Nucleus accumbens (tissue), 56 donors: ENCODE results near the gene IGFLR1.
"Not testable (repeated sequence)": the region's sequence is repeated elsewhere in the genome, so short reads cannot be mapped to it uniquely, and the experiment has no call there.

Experiments used
- DNase-seq, 56 donors: peaks; one replicate each; lab custom pipeline; 2025; lab: John Stamatoyannopoulos, UW

The IGFLR1 gene

DNA sequence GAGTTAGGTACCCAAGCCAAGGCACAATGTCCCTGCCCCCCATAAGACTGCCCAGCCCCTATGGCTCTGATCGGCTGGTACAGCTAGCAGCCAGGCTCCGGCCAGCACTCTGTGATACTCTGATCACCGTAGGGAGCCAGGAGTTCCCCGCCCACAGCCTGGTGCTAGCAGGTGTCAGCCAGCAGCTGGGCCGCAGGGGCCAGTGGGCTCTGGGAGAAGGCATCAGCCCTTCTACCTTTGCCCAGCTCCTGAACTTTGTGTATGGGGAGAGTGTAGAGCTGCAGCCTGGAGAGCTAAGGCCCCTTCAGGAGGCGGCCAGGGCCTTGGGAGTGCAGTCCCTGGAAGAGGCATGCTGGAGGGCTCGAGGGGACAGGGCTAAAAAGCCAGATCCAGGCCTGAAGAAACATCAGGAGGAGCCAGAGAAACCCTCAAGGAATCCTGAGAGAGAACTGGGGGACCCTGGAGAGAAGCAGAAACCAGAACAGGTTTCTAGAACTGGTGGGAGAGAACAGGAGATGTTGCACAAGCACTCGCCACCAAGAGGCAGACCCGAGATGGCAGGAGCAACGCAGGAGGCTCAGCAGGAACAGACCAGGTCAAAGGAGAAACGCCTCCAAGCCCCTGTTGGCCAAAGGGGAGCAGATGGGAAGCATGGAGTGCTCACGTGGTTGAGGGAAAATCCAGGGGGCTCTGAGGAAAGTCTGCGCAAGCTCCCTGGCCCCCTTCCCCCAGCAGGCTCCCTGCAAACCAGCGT, 27.5 kb downstream of the IGFLR1 start:
- no peak for DNase-seq

DNA sequence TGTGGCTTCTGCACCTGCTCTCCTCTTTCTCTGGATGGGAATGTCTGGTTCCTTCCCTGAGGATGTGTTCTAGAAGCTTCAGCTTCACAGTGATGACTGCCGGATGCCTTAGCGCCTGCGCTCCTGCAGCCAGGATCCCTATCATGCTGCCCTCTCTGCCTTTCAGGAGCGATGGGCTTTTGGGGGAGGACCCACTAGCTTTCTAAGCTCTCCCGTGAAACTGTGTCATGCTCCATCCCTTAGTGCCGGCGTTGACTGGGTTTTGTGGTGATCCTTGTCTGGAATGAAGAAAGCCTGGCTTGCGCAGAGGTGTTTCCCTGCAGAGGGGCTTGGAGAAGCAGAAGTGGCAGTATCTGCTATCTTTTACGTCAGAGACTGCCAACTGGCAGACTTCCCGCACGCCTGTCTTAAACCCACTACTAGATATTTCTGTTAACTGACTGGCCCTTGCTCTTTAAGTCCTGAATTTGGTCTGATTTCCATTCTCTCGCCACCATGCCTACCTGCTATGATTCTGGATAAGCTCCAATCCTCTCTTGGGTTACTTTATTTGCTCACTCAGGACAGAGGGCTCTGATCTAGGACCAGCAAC, 28.3 kb downstream of the IGFLR1 start:
- DNase-seq = no peak

DNA sequence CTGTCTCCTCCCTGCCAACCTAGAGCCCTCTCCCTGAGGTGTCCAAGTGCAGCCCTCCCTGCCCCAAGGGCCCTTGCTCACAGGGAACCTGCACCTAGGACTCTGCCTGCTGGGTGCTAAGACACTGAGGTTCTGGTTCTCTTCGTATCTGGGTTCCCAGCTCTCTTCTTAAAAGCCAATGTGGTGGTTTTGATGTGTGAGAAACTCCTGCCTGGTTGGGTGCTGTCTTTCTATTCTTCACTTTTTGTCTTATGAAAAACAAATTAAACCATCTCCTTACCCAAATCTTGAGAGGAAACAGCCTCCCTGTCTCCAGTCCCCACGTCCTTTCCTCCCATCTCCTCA, 28.8 kb downstream of the IGFLR1 start:
- no peak for DNase-seq

DNA sequence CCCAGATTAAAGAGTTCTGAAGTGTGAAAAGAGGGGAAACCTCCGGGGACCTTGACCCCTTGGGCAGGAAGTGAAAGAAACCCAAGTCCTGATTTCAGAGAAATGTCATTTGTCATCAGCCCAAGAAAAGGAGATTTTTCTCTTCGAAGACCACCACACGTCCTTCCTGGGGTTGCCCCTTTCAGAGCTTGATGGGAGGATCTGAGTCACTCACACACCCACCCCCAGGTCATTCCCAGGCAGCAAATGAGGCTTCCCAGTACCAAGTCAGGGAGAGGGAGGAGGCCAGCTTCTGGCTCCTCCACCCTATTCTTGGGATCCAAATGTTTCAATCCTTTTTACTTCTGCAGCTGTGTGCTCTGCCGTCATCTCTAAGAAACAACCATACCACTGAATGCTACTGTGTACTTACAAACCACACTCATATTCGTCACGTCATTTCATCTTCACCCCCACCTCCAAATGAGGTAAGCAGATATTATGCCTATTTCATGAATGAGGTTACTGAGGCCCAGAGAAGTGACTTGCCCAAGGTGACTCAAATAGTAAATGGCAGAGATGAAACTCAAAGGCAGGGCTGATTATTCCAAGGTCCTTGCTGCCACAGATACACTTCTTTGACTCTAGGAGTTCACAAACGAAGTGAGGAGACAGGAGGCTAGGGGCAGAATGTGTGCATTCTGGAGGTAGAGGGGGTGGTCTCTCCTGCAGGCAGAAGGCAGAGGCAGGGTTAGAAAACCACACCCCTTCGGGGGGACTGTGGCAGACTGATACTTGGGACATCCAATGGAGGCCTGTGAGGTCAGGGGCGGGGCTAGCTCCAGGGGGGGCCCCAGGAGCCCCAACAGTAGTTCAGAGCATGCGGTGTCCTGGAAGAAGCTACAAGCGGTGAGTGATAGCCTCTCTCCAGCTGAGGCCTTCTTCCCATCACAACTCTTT, 29.4 kb downstream of the IGFLR1 start:
- no peak for DNase-seq

DNA sequence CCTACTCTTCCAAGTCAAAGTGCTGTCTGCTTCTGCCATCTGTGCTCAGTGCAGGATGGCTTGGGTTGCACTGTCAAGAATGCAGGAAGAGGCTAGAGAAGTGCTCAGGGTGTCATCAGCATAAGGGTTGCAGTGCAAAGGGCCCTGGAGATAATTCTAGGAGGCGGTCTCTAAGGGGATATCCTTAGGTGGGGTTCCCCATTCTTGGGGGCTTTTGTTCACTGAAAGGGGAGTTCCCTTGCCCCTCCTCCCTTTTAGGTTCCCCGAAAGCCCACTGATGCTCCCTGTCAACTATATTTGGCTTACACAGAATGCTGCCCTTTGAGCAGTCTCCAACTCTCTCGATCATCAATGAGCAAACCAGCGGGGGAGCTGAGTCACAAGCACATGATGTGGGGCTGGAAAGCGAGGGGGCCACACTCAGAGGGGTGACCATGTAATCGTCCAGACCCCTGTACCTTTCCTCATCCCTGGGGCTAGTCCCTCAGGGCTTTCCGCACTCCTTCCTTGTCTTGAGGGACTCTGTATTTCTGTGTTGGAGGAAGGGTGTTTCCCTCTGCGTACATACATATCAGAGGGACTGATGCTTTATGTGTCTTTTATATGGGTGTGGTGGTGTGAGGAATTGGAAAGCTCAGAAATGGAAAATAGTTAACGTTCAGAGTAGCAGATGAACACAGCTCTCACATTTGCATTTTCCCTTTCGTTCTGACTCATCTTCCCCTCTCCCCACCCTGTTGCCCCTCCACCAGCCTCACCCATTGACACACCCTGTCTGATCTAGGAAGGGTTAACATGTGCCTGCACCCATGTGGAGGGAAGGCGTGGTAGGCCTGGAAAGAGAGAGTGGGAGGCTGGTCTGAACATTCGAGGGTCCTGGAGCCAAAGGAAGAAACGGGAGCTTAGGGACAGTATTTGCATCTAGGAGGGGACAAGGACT, 31.2 kb downstream of the IGFLR1 start:
- DNase-seq = peak in 7 of 56 donors; percentile 2 to 31 (median 14)

DNA sequence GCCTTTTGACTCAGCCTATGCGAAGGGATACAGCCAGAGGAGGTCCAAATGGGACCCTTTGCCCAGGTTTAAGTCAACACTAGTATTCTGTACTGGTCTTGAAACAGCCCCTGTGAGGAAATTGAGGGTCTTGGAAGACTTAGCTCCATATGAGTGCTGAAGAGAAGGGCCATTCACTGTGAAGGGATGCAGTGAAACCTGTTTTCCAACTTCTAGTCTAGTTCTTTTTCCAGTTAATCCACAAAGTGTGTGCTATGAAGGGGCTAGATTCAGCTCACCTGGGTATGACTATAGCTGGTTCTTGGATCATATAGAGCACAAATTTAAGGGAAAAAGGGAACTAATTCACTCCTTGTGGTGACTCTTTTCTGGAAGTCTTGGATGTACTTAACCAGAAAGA, 33.9 kb downstream of the IGFLR1 start:
- no peak for DNase-seq

DNA sequence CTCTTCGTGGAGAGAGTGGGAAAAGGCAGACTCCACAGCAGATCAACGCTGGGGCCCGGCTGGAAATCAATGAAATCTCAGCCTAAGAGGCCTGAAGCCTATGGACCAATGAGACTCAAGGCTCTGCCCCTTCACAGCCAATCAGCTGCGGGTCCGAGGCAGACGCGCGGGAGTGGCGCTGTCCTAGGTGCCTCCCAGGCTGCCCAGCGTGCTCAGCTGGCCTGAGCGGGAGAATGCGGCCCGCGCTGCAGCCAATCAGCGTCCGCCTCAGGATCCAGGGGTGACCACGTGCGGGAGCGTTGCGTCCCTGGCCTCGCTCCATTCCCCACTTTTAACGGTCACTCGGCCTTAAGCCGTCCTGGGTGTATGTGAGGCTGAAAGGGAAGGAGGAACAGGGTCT, 38.0 kb downstream of the IGFLR1 start, which contains the start of gene ZBTB32:
Gene ZBTB32 (plus strand): TSS at position 341 of the 400 bp plus-strand sequence. CDS start 10,069 bp downstream, outside the sequence.
- DNase-seq = peak in 3 of 56 donors; percentile 4 to 18 (median 4)

DNA sequence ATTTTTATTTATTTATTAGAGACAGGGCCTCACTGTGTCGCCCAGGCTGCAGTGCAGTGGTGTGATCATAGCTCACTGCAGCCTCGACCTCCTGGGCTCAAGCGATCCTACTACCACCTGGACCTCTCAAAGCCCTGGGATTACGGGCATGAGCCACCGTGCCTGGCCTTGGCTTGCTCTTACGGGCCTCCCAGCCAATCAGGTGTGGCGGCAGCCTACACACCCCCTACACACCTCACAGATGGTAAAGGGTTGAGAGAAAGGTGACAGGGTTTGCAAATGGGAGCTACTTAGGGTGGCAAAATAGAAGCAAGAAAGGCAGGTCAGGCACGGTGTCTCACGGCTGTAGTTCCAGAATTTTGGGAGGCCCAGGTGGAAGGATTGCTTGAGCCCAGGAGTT, 38.9 kb downstream of the IGFLR1 start:
- DNase-seq = no peak

DNA sequence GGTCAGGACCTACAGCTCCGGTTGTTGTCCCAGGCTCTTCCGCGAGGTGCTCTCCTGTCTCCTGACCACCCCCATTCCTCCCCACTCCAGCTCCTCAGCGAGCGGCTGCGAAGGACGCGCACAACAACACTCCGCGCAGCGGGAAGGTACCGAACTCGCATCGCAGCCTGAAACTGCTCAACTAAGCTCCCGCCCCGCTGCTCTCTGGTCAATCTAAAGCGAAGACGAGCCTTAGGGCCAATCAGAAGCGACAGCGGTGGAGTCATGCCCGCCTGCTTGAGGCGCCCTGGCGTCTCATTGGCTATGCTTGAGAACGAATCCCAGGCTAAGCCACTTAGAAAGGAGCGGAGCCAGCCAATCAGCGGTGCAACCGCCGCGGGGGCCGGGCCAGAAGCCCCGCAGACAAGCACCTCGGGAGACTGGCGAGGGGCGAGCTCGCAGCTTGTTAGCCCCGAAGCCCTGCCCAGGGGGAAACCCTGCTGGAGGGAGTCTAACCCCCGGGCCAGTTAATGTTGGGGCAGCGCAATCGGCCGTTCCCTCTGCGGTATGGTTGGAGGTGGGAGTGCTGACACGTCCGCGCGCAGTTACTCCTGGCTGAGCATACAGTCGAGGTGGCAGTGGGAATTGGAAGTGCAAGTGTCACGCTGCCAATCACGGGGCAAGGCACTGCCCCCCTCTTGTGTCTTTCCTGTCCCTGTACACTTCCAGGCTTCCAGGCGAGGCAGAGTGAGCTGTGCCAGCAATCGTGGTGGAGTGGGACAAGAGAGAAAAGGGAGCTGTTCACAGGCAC, 39.8 kb downstream of the IGFLR1 start:
- peak; percentile 54 to 99 (median 95) for DNase-seq

DNA sequence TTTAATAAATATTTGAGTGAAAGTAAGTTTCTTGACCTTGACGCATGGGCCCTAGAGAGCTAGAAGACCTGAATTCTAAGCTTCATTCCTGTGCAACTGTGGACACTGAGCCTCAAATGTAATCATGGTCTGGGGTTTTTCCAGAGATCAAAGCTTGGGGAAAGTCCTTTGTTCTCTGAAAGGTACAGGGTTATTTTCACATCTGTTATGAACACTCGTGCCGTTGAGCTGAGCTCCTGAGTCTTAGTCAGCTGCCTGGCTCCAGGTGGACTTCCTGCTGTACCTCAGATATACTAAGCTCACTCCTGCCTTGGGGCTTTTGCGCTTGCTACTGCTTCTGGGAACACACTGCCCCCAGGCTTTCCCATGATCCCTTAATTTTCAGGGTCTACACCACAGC, 45.4 kb downstream of the IGFLR1 start:
- DNase-seq = no peak

DNA sequence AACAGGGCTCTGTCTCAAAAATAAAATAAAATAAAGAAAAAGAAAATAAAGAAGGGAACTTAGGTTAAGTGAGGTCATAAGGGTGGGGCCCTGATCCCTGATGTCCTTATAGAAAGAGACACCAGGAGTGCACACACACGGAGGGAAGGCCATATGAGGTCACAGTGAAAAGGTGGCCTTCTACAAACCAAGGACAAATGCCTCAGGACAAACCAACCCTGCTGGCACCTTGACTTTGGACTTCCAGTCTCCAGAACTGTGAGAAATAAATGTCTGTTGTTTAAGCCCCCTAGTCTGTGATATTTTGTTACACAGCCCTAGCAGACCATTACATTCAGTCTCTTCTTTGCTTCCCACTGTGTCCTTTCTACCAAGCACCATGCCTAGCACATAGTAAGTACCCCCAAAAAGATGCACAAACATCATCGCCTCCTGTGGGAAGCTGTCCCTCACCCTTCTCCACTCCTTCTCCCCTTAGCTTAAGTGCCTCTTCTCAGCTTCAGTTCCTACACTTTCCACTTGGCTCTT, 46.3 kb downstream of the IGFLR1 start:
- no peak for DNase-seq

DNA sequence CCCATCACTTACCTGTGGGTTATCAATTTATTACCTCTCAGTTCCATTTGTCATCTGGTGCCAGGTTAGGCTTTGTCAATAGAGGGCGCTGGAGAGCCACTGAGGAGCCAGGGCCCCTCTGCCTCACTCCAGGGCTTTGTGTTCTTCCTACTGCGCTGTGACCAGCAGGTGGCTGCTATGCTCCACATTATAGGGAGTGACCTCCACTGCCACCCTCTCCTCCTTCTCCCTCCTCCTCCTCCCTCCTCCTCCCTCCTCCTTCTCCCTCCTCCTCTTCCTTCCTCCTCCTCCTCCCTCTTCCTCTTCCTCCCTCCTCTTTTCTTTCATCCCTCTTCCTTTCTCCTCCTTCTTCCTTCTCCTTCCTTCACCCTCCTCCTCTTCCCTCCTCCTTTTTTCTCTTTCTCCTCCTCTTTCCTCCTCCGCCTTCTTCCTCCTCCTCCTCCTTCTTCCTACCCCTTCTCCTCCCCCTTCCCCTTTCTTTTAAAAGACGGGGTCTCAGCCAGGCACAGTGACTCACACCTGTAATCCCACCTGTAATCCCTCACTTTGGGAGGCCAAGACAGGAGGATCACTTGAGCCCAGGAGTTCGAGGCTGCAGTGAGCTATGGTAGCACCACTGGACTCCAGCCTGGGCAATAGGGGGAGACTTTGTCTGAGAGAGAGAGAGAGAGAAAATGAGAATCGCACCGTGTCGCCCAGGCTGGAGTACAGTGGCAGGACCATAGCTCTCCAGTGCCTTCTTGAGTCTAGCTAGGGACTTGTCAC, 48.2 kb downstream of the IGFLR1 start:
- DNase-seq = peak in 55 of 56 donors; percentile 27 to 92 (median 72)

DNA sequence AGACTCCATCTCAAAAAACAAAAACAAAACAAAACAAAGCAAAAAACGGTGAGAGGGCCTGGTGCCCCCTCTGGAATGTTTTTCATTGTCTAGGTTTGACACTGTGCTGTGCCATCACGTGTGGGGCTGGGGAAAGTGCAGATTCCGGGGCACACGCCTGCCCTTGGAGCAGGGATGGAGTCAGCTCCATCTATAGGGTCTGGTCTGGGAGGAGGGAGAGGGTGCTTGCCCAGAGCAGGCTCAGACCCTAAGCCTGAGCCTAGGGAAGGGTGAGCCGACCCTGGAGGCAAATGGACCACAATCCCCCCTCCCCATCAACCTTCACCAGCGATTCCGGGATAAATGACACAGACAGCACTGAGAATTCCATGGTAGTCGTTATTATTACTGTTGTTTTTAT, 48.8 kb downstream of the IGFLR1 start:
- no peak for DNase-seq

DNA sequence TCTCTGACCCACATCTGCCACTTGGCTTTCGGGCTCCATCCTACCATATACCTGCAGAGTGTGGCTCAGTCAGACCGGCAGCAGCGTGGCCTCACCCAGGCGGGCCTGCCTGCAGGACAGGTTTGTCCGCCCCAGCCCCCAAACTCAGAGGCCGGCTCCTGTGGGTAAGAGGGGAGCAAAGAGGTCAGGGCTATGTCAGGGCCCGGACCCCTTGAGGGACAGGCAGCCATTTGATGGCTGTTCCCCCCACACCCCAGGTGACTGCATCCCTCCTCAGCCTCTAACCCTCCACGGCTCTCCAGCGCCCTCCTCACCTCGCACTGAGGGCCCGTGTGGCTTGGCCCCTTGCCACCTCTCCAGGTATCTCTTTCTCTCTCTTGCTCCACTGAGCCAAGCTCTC, 50.2 kb downstream of the IGFLR1 start:
- no peak for DNase-seq

DNA sequence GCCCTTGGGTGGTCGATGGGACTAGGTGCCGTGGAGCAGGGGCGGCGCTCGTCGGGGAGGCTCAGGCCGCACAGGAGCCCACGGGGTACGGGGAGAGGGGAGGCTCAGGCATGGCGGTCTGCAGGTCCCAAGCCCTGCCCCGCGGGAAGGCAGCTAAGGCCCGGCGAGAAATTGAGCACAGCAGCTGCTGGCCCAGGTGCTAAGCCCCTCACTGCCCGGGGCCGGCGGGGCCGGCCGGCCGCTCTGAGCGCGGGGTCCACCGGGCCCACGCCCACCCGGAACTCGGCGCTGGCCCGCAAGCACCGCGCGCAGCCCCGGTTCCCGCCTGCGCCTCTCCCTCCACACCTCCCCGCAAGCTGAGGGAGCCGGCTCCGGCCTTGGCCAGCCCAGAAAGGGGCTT, 51.1 kb downstream of the IGFLR1 start:
- not testable (repeated sequence) for DNase-seq

DNA sequence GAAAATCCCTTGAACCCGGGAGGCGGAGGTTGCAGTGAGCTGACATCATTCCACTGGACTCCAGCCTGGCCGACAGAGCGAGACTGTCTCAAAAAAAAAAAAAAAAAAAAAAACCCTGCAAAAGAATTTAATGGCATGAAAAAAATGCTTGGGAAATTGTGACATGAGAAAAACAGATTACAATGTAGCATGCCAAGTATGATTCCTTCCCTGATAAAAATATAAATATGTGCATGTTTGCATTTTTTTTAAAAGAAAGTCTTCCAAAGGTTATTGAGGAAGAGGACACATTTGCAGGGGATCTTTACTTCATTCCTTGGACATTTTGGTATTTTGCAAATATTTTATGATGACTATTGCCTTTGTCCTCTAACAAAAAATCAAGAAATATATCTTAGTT, 52.4 kb downstream of the IGFLR1 start:
- no peak for DNase-seq
